NAMALWA (cell line): ENCODE measurements around the gene BPIFB1.

Source experiments
- DNase-seq: peaks from one replicate; pipeline ENCODE4 v3.0.0-alpha.2; 2015; ENCODE audit warnings: low spot score

The BPIFB1 gene, protein sequence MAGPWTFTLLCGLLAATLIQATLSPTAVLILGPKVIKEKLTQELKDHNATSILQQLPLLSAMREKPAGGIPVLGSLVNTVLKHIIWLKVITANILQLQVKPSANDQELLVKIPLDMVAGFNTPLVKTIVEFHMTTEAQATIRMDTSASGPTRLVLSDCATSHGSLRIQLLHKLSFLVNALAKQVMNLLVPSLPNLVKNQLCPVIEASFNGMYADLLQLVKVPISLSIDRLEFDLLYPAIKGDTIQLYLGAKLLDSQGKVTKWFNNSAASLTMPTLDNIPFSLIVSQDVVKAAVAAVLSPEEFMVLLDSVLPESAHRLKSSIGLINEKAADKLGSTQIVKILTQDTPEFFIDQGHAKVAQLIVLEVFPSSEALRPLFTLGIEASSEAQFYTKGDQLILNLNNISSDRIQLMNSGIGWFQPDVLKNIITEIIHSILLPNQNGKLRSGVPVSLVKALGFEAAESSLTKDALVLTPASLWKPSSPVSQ

DNA sequence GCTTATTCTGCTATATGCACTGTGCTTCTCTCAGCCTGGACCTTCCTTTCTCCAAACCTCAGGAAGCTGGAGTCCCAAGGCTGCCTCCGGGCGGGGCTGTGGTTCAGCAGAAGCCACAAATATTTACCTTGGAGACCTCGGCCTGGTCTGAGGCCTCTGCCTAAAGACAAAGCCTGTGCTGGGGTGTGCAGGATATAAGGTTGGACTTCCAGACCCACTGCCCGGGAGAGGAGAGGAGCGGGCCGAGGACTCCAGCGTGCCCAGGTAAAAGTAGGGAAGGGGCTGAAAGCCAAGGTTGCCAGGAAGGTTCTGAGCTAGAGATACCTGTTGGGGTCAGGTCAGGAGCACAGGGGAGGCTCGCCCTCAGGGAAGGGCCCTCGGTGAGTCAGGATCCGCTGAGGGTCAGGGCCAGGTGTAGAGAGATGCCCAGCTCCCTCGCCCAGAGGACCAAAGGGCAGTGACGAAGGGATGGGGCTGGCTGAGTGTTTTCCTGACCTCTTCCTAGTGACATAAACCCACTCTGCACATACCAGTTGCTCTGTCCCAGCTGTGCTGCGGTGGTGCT is at the start of gene BPIFB1:
TSS of gene BPIFB1 (plus strand) at position 224 of the 565 bp plus-strand sequence. CDS start 2,860 bp downstream, outside the sequence.
- no peak for DNase-seq

DNA sequence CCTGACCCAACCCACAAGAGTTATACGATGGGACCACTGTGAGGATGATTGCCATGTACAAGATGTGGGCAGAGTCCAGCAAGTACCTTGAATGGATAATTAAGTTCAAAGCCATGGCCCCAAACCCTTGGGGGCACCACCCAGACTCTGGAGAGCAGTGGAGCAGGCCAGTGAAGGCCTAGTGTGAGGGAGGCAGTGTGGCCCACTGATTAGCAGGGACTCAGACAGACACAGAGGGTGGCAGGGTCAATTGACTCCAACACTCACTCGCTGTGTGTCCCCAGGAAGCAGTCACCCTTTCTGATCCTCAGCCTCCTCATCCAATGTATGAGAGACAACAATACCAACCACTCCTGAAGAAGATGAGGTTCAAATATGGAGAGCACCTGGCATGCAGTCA is 49.0 kb upstream of the BPIFB1 start:
- no peak for DNase-seq

GRCh38 chr20:33235696-33236095 is 47.3 kb upstream of the BPIFB1 start, which contains the start of gene BPIFA1:
Gene BPIFA1 (plus strand): TSS chr20:33235996. CDS start chr20:33237712, 1,716 bp downstream.
- no peak for DNase-seq

DNA sequence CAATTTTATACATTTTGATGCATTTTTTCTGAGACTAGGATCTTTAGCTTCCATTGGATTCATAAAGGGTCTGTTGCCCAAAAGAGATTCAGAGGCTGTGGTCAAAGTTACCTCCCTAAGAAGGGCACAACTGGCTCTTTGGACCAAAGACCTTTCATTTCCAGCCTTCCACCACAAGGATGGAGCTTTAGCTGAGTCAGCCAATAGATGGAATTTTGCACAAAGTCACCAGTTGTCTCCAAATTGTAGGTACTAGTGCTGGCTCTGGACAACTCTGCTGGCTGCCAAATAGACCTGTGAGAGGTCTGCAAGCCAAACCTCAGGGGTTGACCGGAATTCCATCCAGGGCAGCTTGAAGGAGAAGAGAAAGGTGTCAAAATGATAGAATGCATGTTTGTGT is 46.7 kb upstream of the BPIFB1 start:
- DNase-seq: no peak

- DNase-seq: no peak
These were observed 45.0 kb upstream of the BPIFB1 start for GRCh38 chr20:33237989-33238388.

- no peak for DNase-seq
These were observed 43.6 kb upstream of the BPIFB1 start for GRCh38 chr20:33239418-33239817.

- DNase-seq: no peak
These were observed 42.9 kb upstream of the BPIFB1 start for GRCh38 chr20:33239979-33240736.

DNA sequence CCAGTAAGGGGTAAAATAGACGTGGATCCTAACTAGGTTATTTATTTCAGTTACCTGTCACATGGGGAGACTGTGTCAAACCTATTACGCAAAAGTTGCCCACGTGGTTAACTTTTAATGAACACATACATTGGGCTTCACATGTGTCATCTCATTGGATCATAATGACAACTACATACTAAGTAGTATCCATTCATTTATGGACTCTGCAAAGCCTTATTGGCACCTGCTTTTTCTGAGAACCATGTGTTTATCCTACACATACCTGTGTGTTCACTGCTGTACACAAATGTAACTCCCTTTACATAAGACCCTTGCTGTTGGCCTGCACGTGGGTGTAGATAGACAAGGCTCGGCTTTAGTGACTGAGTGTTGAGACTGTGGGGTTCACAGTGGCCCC is 42.1 kb upstream of the BPIFB1 start:
- DNase-seq: no peak

- DNase-seq: no peak
These were observed 40.5 kb upstream of the BPIFB1 start for GRCh38 chr20:33242319-33243100.

- DNase-seq: no peak
These were observed 36.9 kb upstream of the BPIFB1 start for GRCh38 chr20:33246077-33246476.

DNA sequence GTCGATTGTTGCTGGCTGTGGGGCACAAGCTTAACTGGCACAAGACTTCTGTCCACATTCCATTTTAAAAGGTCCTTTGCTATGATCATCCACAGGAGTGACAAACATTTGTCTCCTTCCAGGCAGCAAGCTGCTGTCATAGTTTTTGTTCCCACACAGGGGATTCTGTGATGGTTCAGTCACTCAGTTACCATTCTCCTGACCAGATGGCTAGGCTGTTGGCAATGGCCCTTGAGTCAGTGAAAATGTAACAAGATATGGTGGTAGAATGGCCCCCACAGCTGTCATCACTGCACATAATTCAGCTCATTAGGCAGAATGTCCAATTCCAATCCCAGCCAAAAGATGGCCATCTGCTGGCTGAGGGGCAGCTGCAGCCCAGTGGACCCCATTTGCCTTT is 33.6 kb upstream of the BPIFB1 start:
- no peak for DNase-seq

- no peak for DNase-seq
These were observed 32.3 kb upstream of the BPIFB1 start for GRCh38 chr20:33250666-33251065.

DNA sequence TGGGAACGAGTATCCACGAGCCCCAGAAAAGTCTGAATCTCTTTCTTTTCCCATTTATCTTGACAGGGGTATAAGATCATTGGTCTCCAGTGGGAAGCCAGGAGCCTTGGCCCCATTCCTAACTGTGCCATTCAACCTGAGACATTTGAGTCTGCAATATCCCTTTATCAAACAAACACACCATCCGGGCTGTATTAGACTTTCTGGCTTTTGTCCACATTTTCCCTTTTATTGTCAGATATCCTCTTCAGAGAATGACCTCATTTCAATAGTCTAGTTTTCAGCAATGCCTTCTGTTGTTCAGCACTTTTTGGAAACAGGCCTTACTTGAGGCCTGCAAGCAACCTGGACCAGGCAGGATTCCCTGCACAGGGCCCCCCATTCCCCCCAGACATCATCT is 31.5 kb upstream of the BPIFB1 start:
- no peak for DNase-seq

DNA sequence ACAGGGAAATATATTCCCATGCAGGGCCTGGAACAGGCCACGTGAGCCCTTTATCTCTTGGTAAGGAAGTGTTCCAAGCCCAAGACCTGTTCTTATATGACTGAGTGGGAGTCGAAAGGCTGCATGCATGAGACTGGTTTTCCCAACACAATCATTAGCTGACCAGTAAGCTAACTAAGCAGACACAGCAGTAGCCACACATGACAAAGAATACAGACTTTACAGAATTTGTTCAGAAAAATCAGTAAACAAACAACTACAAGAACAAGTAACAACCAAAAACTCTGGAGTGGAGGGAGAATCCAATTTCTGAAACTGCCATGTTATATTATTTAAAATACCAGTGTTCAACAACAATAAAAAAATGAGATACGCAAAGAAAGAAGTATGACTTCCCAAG is 30.6 kb upstream of the BPIFB1 start:
- no peak for DNase-seq

DNA sequence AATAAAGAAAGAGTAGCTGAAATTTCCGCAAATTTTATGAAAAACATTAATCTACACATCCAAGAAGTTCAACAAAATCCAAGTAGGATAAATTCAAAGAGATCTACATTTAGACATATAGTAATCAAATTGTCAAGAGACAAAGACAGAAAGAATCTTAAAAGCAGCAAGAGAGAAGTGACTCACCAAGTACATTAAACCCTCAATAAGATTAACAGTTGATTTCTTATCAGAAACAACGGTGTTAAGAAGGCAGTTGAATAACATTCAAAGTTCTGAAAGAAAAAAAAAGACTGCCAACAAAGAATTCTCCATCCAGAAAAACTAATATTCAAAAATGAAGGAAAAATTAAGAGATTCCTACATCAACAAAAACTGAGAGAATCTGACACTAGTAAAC is 28.0 kb upstream of the BPIFB1 start:
- no peak for DNase-seq

- no peak for DNase-seq
These were observed 25.8 kb upstream of the BPIFB1 start for GRCh38 chr20:33257237-33257636.

GRCh38 chr20:33259371-33259770 is 23.6 kb upstream of the BPIFB1 start:
- no peak for DNase-seq

- peak; percentile 17 for DNase-seq
These were observed 21.5 kb upstream of the BPIFB1 start for GRCh38 chr20:33261465-33261864.

GRCh38 chr20:33262658-33263065 is 20.4 kb upstream of the BPIFB1 start:
- DNase-seq: peak; percentile 54

DNA sequence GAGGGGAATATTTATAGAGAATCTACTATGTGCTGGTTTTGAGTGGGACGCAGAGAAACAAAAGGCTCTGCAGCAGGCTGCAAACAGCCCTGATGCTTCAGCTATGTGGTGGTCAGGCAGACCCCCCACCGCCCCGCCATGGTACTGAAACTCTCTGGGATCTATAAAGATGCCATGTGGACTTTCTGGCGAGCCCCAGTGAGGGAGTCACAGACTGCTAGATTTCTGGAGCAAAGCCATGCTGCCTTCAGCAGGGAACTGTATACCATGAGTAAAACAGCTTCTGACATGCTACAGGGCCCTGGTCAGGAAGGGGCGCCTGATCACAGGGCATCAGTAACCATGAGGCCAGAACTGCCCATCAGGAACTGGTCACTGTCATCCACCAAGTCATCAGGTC is 19.2 kb upstream of the BPIFB1 start:
- DNase-seq: no peak

GRCh38 chr20:33267701-33268100 is 15.3 kb upstream of the BPIFB1 start:
- DNase-seq: no peak
